Erythroblast (primary cell): ENCODE results near the gene FHDC1.

Experiments
- GATA1 ChIP-seq: IDR thresholded peaks from 2 replicates; pipeline ENCODE4 v1.6.1; 2011; ENCODE audit warnings: low read depth, mild to moderate bottlenecking, control low read depth, low read length, moderate library complexity
- POLR2A ChIP-seq: IDR thresholded peaks from 2 replicates; pipeline ENCODE4 v1.6.1; 2011; ENCODE audit warnings: mild to moderate bottlenecking, low read length

- TF ChIP-seq POLR2A (no peak), GATA1 (no peak)
Measured at GRCh38 chr4:152900395-152900794, 35.7 kb upstream of the FHDC1 start.
